HEK293 (cell line): ENCODE results near the gene BCOR.

ENCODE experiments used
- GLI2 ChIP-seq: fragments of 450-650 bp; formaldehyde crosslinking; IDR thresholded peaks from 2 replicates; pipeline ENCODE4; 2017; ENCODE audit warnings: missing biosample characterization, missing genetic modification characterization, low read depth, borderline replicate concordance
- YY1 ChIP-seq: fragments of 450-650 bp; formaldehyde crosslinking; IDR thresholded peaks from 2 replicates; pipeline ENCODE4 v1.5.1; 2018; ENCODE audit warnings: missing biosample characterization, missing genetic modification characterization
- ZNF114 ChIP-seq: fragments of 450-650 bp; formaldehyde crosslinking; IDR thresholded peaks from 2 replicates; pipeline ENCODE4 v1.5.0; 2017; ENCODE audit warnings: missing biosample characterization, missing genetic modification characterization
- ZNF239 ChIP-seq: fragments of 450-650 bp; formaldehyde crosslinking; IDR thresholded peaks from 2 replicates; pipeline ENCODE4 v1.5.1; 2016; ENCODE audit warnings: missing biosample characterization, missing genetic modification characterization
- ZNF292 ChIP-seq: fragments of 450-650 bp; formaldehyde crosslinking; IDR thresholded peaks from 2 replicates; pipeline ENCODE4 v1.5.1; 2016; ENCODE audit warnings: low read depth, missing biosample characterization, missing genetic modification characterization, borderline replicate concordance
- ZNF302 ChIP-seq: fragments of 450-650 bp; formaldehyde crosslinking; IDR thresholded peaks from 2 replicates; pipeline ENCODE4 v1.5.1; 2016; ENCODE audit warnings: missing biosample characterization, missing genetic modification characterization, low read depth
- ZNF707 ChIP-seq: fragments of 450-650 bp; formaldehyde crosslinking; IDR thresholded peaks from 2 replicates; pipeline ENCODE4 v1.5.1; 2016; ENCODE audit warnings: missing biosample characterization, missing genetic modification characterization
- ZNF777 ChIP-seq: fragments of 450-650 bp; formaldehyde crosslinking; IDR thresholded peaks from 2 replicates; pipeline ENCODE4 v1.5.1; 2017; ENCODE audit warnings: missing biosample characterization, missing genetic modification characterization, borderline replicate concordance
- TF ChIP-seq, protein P1 (sequence below): fragments of 450-650 bp; formaldehyde crosslinking; IDR thresholded peaks from 2 replicates; pipeline ENCODE4 v1.5.1; 2016; ENCODE audit warnings: missing biosample characterization, missing genetic modification characterization
- TF ChIP-seq, protein P2 (sequence below): fragments of 450-650 bp; formaldehyde crosslinking; IDR thresholded peaks from 2 replicates; pipeline ENCODE4 v1.5.1; 2016; ENCODE audit warnings: missing biosample characterization, missing genetic modification characterization
- TF ChIP-seq, protein P3 (sequence below): fragments of 450-650 bp; formaldehyde crosslinking; IDR thresholded peaks from 2 replicates; pipeline ENCODE4 v1.5.1; 2016; ENCODE audit warnings: missing biosample characterization, missing genetic modification characterization
- TF ChIP-seq, protein P4 (sequence below): fragments of 450-650 bp; formaldehyde crosslinking; IDR thresholded peaks from 2 replicates; pipeline ENCODE4 v1.5.1; 2017; ENCODE audit warnings: missing biosample characterization, missing genetic modification characterization
- TF ChIP-seq, protein P5 (sequence below): fragments of 450-650 bp; formaldehyde crosslinking; IDR thresholded peaks from 2 replicates; pipeline ENCODE4 v1.5.1; 2016; ENCODE audit warnings: missing biosample characterization, missing genetic modification characterization, low read depth

DNA sequence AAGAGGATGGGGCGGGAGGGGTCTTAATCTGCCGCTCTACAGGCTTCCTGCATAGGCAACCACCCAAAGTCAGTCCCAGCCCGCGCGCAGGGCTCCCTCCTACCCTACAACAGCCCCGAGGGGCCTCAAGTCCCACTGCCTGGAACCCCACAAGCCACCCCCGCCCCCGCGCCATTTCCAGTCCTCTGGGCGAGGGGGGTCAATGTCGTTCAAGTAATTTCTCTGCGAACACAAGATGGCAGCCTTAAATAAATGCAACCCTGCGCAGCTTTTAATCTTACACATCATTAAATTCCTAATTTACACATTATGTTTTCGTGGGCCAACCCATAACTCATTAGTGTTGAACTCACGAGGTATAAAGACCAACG, 92.9 kb downstream of the BCOR start:
- TF ChIP-seq ZNF114 (no peak), ZNF239 (tag by site-specific recombination) (no peak), ZNF707 (tag by site-specific recombination) (no peak), ZNF302 (tag by site-specific recombination) (no peak), ZNF777 (tag by site-specific recombination) (no peak), ZNF292 (no peak), YY1 (tag by site-specific recombination) (no peak), GLI2 (tag by site-specific recombination) (no peak)
- TF ChIP-seq, protein P1, sequence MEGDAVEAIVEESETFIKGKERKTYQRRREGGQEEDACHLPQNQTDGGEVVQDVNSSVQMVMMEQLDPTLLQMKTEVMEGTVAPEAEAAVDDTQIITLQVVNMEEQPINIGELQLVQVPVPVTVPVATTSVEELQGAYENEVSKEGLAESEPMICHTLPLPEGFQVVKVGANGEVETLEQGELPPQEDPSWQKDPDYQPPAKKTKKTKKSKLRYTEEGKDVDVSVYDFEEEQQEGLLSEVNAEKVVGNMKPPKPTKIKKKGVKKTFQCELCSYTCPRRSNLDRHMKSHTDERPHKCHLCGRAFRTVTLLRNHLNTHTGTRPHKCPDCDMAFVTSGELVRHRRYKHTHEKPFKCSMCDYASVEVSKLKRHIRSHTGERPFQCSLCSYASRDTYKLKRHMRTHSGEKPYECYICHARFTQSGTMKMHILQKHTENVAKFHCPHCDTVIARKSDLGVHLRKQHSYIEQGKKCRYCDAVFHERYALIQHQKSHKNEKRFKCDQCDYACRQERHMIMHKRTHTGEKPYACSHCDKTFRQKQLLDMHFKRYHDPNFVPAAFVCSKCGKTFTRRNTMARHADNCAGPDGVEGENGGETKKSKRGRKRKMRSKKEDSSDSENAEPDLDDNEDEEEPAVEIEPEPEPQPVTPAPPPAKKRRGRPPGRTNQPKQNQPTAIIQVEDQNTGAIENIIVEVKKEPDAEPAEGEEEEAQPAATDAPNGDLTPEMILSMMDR (tag by site-specific recombination), result no peak
- TF ChIP-seq, protein P2, sequence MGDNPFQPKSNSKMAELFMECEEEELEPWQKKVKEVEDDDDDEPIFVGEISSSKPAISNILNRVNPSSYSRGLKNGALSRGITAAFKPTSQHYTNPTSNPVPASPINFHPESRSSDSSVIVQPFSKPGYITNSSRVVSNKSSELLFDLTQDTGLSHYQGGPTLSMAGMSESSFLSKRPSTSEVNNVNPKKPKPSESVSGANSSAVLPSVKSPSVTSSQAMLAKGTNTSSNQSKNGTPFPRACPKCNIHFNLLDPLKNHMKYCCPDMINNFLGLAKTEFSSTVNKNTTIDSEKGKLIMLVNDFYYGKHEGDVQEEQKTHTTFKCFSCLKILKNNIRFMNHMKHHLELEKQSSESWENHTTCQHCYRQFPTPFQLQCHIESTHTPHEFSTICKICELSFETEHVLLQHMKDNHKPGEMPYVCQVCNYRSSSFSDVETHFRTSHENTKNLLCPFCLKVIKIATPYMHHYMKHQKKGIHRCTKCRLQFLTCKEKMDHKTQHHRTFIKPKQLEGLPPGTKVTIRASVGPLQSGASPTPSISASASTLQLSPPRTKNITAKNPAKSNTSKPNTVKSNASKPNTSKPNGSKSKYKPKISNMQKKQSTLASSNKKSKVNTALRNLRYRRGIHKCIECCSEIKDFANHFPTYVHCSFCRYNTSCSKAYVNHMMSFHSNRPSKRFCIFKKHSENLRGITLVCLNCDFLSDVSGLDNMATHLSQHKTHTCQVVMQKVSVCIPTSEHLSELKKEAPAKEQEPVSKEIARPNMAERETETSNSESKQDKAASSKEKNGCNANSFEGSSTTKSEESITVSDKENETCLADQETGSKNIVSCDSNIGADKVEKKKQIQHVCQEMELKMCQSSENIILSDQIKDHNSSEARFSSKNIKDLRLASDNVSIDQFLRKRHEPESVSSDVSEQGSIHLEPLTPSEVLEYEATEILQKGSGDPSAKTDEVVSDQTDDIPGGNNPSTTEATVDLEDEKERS (tag by site-specific recombination), result no peak
- TF ChIP-seq, protein P3, sequence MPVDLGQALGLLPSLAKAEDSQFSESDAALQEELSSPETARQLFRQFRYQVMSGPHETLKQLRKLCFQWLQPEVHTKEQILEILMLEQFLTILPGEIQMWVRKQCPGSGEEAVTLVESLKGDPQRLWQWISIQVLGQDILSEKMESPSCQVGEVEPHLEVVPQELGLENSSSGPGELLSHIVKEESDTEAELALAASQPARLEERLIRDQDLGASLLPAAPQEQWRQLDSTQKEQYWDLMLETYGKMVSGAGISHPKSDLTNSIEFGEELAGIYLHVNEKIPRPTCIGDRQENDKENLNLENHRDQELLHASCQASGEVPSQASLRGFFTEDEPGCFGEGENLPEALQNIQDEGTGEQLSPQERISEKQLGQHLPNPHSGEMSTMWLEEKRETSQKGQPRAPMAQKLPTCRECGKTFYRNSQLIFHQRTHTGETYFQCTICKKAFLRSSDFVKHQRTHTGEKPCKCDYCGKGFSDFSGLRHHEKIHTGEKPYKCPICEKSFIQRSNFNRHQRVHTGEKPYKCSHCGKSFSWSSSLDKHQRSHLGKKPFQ, result no peak
- TF ChIP-seq, protein P4, sequence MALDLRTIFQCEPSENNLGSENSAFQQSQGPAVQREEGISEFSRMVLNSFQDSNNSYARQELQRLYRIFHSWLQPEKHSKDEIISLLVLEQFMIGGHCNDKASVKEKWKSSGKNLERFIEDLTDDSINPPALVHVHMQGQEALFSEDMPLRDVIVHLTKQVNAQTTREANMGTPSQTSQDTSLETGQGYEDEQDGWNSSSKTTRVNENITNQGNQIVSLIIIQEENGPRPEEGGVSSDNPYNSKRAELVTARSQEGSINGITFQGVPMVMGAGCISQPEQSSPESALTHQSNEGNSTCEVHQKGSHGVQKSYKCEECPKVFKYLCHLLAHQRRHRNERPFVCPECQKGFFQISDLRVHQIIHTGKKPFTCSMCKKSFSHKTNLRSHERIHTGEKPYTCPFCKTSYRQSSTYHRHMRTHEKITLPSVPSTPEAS (tag by site-specific recombination), result no peak
- TF ChIP-seq, protein P5, sequence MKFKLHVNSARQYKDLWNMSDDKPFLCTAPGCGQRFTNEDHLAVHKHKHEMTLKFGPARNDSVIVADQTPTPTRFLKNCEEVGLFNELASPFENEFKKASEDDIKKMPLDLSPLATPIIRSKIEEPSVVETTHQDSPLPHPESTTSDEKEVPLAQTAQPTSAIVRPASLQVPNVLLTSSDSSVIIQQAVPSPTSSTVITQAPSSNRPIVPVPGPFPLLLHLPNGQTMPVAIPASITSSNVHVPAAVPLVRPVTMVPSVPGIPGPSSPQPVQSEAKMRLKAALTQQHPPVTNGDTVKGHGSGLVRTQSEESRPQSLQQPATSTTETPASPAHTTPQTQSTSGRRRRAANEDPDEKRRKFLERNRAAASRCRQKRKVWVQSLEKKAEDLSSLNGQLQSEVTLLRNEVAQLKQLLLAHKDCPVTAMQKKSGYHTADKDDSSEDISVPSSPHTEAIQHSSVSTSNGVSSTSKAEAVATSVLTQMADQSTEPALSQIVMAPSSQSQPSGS (tag by site-specific recombination), result no peak
